Motor neuron (in vitro differentiated cells): ENCODE results near the gene ZMYND8. TPM values are rescaled to one million over a fixed set of nuclear protein-coding genes. Genes with fewer than 3 reads are reported as not detected.

Source experiments
- ATAC-seq, 8 experiments: fragments of 200-7000 bp; cut with Tn5 transposase; replicated peaks in 6 of 8; 2 replicates each; pipeline ENCODE4 v1.8.0; 2021; ENCODE audit warnings: mild to moderate bottlenecking in 8 of 8, moderate library complexity in 8 of 8
- H3K27ac ChIP-seq, 2 donors: fragments of 250-450 bp; sonication (Bioruptor Pico); 2 replicates each; pipeline ENCODE4 v1.9.0; 2021; ENCODE audit warnings: antibody characterized with exemption in 2 of 2, mild to moderate bottlenecking in 2 of 2, moderate library complexity in 1 of 2
- H3K4me1 ChIP-seq, 2 donors: fragments of 250-450 bp; sonication (Bioruptor Pico); replicated peaks in 1 of 2; 2 replicates each; pipeline ENCODE4 v1.6.1; 2021; ENCODE audit warnings: antibody characterized with exemption in 2 of 2, mild to moderate bottlenecking in 2 of 2, moderate library complexity in 1 of 2
- H3K4me3 ChIP-seq, 5 donors: fragments of 250-450 bp; sonication (Bioruptor Pico); 2 replicates each; pipeline ENCODE4 v1.9.0; 2021; ENCODE audit warnings: antibody characterized with exemption in 5 of 5, mild to moderate bottlenecking in 5 of 5, moderate library complexity in 4 of 5
- WGBS, 10 experiments: fragments of 450-650 bp; shearing (Covaris generic); methylation state at CpG; one replicate each; pipeline ENCODE4 v1.0.0; 2022; 5-methylcytosine and 5-hydroxymethylcytosine counted together
- in situ Hi-C, 9 experiments: fragments of 400-800 bp; cut with MboI; loops; one replicate each; pipeline ENCODE4 v1.15.0; 2021; ENCODE audit warnings: low sequenced_read_pairs in 9 of 9, low pct_unique_long_range_greater_than_20kb in 2 of 9; ENCODE audit not compliant: unreplicated experiment in 9 of 9
- total RNA-seq, 8 experiments: library from RNA; unstranded; fragments of 300-600 nt; gene quantifications; 2 replicates each; pipeline versions ENCODE4 v1.2.3 to v1.2.4, GENCODE V29; 2022

Gene ZMYND8
- total RNA-seq, 8 experiments from 2014 or later = 18.1 to 90.8 (median 36.7) TPM

DNA sequence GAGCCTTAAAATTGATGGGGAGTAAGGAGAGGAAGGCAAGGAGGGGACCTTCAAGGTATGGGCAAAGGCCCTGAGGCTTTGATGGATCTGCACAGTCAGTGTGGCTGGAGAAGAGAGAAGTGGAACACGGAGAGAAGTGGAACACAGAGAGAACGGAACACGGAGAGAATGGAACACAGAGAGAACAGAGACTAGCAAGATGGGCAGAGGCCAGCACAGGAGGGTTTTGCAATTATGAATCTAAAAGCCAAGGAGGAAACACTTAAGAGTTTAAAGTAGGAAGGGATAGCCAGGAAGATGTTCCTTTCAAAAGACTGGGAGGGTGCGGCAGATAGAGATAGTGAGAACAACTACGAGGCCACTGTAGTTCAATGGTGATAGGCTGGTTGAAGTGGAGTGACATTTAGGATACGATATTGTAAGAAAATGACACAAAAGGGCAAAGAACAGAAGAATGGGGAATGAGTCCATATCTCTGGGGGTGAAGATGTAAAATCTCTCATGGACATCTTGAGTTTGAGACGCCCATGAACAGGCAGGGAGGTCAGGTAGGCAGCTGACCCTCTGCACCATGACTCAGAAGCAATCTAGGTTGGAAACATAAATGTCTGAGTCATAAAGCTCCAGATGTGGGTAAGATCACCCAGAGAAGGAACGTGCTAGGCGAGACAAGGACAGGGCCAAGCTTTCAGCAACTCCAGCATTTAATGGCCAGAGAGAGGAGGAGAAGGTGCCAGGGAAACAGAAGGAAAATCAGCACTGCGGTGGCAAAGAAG, 25.4 kb downstream of the ZMYND8 start:
- 25 to 93% (median 82%) methylated on average over 3 to 10 of the region's 10 CpGs; no CpG with 5 or more reads in 1 of the 10 experiments for WGBS, 10 experiments
- H3K4me1 ChIP-seq = peaks cover 18 to 20% of the 10 kb centered on the region in 2 donors
- H3K4me3 ChIP-seq = no peak overlapping the region
- H3K27ac ChIP-seq = peak overlapping the region in 1 of 2 donors; percentile 14
- ATAC-seq = peak; percentile 16 to 84 (median 68)
- in situ Hi-C loops = no loop called here

DNA sequence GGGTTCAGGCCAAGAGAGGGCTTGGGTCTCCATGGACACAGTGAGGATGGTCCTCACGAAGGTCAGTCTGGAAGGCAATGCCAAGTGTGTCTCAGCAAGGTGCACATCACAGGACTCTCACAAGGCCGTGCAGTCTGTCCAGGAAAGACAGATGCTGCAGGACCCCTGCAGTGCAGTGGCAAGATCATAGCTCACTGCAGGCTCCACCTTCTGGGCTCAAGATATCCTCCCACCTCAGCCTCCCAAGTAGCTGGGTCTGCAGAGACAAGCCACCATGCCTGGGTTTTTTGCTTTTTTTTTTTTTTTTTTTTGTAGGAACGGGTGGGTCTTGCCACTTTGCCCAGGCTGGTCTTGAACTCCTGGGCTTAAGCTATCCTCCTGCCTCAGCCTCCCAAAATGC, 26.4 kb downstream of the ZMYND8 start:
- H3K4me3 ChIP-seq = no peak overlapping the region
- in situ Hi-C loops = no loop called here
- H3K4me1 ChIP-seq = peaks cover 8 to 14% of the 10 kb centered on the region in 2 donors
- 23 to 93% (median 43%) methylated on average over 1 to 3 of the region's 3 CpGs; no CpG with 5 or more reads in 5 of the 10 experiments for WGBS, 10 experiments
- H3K27ac ChIP-seq = no peak overlapping the region
- peak in 1 of 8 experiments; percentile 2 for ATAC-seq

DNA sequence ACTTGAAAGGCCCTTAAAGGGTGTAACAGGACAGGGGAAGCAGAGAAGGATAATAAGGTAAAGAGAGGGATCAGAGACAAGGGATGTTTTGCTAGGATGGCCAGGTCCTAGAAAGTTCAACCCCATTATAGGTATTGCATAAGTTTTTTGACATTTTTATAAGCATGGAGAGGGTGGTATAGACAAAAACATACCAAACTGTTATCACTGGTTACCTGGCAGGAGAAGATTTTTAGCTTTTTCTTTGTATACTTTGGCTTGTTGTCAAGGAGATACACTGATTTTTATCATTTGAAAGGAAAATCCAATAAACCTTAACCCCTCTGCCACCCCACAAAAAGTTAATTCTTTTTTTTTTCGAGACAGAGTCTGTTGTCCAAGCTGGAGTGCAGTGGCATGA, 28.4 kb downstream of the ZMYND8 start:
- ATAC-seq = no peak
- Histone ChIP-seq H3K4me1 (peaks cover 0 to 10% of the 10 kb centered on the region in 2 donors), H3K27ac (no peak overlapping the region), H3K4me3 (no peak overlapping the region)
- WGBS, 10 experiments = 71 to 100% (median 100%) methylated on average over 1 of the region's 1 CpG; no CpG with 5 or more reads in 6 of the 10 experiments
- in situ Hi-C loops = no loop called here

DNA sequence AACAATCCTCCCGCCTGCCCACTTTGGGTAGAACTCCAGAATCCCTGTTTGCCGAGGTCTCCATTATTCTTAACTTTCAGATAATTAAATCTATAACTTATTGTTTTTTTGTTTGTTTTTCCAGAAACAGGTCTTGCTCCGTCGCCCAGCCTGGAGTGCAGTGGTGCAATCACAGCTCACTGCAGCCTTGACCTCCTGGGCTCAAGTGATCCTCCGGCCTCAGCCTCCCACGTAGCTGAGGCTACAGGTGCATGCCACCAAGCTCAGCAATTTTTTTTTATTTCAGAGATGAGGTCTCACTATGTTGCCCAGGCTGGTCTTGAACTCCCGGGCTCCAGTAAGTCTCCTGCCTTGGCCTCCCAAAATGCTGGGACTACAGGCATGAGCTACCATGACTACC, 28.8 kb downstream of the ZMYND8 start:
- no peak for ATAC-seq
- Histone ChIP-seq H3K4me3 (no peak overlapping the region), H3K4me1 (peaks cover 0 to 10% of the 10 kb centered on the region in 2 donors), H3K27ac (no peak overlapping the region)
- in situ Hi-C loops = no loop called here
- 91 to 100% (median 100%) methylated on average over 1 to 7 of the region's 7 CpGs for WGBS, 10 experiments

- ATAC-seq = no peak
- Histone ChIP-seq H3K4me3 (no peak overlapping the region), H3K4me1 (peaks cover 0 to 10% of the 10 kb centered on the region in 2 donors), H3K27ac (no peak overlapping the region)
- 64 to 100% (median 92%) methylated on average over 2 to 5 of the region's 10 CpGs; no CpG with 5 or more reads in 1 of the 10 experiments for WGBS, 10 experiments
- in situ Hi-C loops = no loop called here
These were observed 29.7 kb downstream of the ZMYND8 start for GRCh38 chr20:47326658-47327268.

DNA sequence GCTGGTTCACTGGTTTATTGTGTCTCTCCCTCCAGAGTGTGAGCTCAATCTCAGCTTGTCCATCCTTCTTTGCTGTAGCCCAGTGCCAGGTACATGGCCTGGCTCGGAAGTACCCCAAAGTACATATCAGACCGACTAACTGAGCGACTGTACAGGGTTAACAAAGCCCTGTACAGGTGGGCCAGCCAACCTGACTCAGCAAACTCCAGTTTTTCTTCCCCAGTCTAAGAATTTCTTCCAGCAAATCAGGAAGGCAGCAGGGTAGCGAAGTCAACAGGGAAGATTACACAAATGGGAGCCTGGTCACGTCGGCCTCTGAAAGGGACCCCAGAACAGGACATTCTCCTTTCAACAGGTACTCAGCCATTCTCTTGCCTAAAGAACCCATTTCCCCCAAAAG, 31.3 kb downstream of the ZMYND8 start:
- ATAC-seq = no peak
- Histone ChIP-seq H3K27ac (no peak overlapping the region), H3K4me3 (no peak overlapping the region), H3K4me1 (peaks cover 13 to 20% of the 10 kb centered on the region in 2 donors)
- WGBS, 10 experiments = 82 to 100% (median 100%) methylated on average over 1 to 5 of the region's 6 CpGs; no CpG with 5 or more reads in 3 of the 10 experiments
- in situ Hi-C loops = no loop called here

DNA sequence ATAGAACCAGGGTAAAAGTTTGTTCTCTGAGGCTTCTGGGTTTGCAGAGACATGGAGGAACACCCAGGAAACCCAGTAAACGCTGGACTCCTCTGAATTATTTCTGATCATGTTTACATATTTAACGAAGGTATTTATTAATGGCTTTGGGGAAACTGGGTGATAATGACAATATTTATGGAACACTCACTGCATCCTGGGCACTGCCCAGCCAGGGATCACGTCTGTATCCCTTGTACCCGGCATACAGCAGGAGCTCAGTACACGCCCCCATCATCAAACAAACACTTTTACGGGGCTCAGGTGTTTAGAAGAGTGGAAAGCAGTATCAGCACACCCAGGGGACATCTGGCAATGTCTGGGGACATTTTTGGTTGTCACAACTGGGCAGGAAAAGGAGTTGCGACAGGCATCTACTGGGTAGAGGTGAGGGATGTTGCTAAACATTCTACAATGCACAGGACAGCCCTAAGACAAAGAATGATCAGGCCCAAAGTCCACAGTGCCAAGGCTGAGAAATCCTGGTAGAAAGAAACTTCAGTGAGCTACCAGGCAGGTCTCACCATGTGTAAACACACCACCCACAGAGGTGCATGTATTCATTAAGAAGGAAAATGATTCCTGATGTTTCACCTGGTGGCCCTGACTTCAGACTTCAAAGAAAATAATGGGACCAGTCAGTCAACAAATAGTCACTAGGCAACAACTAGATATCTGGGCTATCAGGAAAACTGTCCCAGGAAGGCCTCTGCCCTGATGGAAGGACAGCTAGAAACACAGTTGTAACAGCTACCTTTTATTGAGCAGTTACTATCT, 35.3 kb downstream of the ZMYND8 start:
- in situ Hi-C loops = no loop called here
- Histone ChIP-seq H3K4me1 (peaks cover 49 to 52% of the 10 kb centered on the region in 2 donors), H3K4me3 (no peak overlapping the region), H3K27ac (peak overlapping the region; percentile 90 to 96)
- no peak for ATAC-seq
- WGBS, 10 experiments = 74 to 100% (median 92%) methylated on average over 1 to 7 of the region's 7 CpGs; no CpG with 5 or more reads in 5 of the 10 experiments

DNA sequence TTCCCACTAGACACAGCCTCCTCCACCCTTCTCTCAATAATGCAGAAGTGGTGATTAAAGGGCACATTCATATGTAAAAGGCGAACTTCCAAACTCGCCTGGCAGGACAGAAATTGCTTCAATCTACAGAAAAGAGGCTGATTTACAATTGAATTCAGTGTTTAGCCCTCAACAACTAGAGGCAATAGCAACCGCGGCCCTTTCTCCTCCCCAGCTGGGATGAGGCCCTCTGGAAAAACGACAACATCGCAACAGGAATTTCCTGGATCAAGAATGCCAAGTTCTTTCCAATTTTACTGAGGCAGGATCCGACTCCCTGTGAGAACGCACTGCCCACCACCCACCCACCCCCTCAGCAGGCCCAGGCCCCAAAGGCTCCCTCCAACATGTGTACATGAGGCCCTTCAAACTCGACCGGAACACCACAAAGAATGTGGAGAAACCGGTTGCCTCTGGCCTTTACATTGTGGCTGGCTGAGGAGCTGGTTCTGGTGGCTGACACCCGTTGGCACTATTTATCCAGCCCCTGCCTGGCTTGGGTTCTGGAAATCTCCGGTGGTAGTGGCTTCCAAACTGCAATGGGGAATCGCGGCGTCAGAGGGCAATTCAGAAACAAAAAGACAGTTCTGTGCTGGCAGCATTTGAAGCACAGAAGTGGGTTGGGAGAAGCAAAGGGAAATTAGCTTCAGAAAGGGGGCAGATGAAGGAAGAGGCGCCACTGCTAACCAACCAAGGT, 36.8 kb downstream of the ZMYND8 start:
- peak; percentile 6 to 51 (median 44) for ATAC-seq
- peak overlapping the region; percentile 90 to 96 for H3K27ac ChIP-seq
- H3K4me1 ChIP-seq = peaks cover 64 to 68% of the 10 kb centered on the region in 2 donors
- H3K4me3 ChIP-seq = peak overlapping the region in 2 of 5 donors; percentile 24
- in situ Hi-C loops = no loop called here
- WGBS, 10 experiments = 0 to 100% (median 6%) methylated on average over 1 to 11 of the region's 17 CpGs; no CpG with 5 or more reads in 1 of the 10 experiments

GRCh38 chr20:47318586-47319516, 37.6 kb downstream of the ZMYND8 start:
- in situ Hi-C loops = no loop called here
- 0 to 3% (median 0%) methylated on average over 1 to 18 of the region's 28 CpGs; no CpG with 5 or more reads in 2 of the 10 experiments for WGBS, 10 experiments
- ATAC-seq = peak; percentile 40 to 82 (median 73)
- Histone ChIP-seq H3K27ac (peak overlapping the region; percentile 90 to 96), H3K4me1 (peaks cover 67 to 70% of the 10 kb centered on the region in 2 donors), H3K4me3 (peak overlapping the region; percentile 2 to 24 (median 10))

DNA sequence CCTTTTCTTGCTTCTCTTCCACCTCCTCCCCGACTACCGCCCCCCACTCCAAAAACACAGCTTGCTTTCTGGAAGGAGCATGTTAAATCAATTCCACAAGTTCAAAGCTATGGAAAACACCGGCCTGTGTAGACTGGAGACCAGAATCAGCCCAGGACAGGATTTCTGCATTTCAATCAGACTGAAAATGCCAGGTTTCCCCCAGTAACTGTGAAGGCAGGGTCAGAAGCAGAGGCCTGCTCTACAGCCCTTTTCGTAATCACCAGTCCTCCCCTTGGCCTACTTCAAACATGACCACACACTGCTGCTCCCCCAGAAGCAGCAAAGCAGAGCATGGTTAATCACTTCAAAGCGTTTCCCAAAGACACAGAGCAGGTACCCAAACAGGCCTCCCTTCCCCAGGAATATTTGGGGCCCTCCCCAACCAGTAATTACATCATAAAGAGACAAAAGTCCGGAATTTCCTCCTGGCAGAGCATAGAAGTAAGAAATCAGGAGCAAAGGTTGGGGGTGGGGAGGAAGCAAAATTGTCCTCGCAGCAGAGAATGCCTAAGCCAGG, 38.4 kb downstream of the ZMYND8 start:
- 0 to 37% (median 10%) methylated on average over 1 to 7 of the region's 7 CpGs for WGBS, 10 experiments

More for the DNA sequence above, 38.4 kb downstream of the ZMYND8 start:
- H3K4me3 ChIP-seq = peak overlapping the region in 4 of 5 donors; percentile 5 to 24 (median 17)
- H3K4me1 ChIP-seq = peaks cover 67 to 70% of the 10 kb centered on the region in 2 donors
- ATAC-seq = peak in 6 of 8 experiments; percentile 2 to 12 (median 11)
- in situ Hi-C loops = no loop called here
- H3K27ac ChIP-seq = peak overlapping the region; percentile 90 to 96
